GM19099 (cell line): ENCODE results near the gene KIAA0825.
A peak's percentile ranks its signal among the peaks of the same experiment; 100 is the strongest.

Experiments used
- POLR2A ChIP-seq: IDR thresholded peaks from 3 replicates; pipeline ENCODE4 v1.6.1; 2011; ENCODE audit warnings: low read depth; ENCODE audit not compliant: insufficient read length; ENCODE audit errors: extremely low read depth

Gene KIAA0825

GRCh38 chr5:94140300-94140699 lies 478.1 kb downstream of the KIAA0825 start:
- TF ChIP-seq POLR2A: no peak

GRCh38 chr5:94130077-94130476 lies 488.3 kb downstream of the KIAA0825 start:
- no peak for TF ChIP-seq POLR2A

- no peak for TF ChIP-seq POLR2A
Measured at GRCh38 chr5:94125107-94125506, 493.3 kb downstream of the KIAA0825 start.

GRCh38 chr5:94113087-94113486 lies 505.3 kb downstream of the KIAA0825 start:
- TF ChIP-seq POLR2A: no peak

- peak; percentile 75 for TF ChIP-seq POLR2A
Measured at GRCh38 chr5:94111209-94112004, 507.0 kb downstream of the KIAA0825 start.

GRCh38 chr5:94103514-94104245 lies 514.7 kb downstream of the KIAA0825 start:
- no peak for TF ChIP-seq POLR2A
